ENCODE data around the gene STUM. TPM values are rescaled to one million over a fixed set of nuclear protein-coding genes. Genes with fewer than 3 reads are reported as not detected.

Gene STUM
- total RNA-seq, 1 experiment from 2014 or later, result 0.11 TPM

- H3K9me3 Mint-ChIP-seq, result no peaks in the 10 kb centered on the region
- Histone ChIP-seq H3K23ac (ENCODE audit: insufficient read length, low read depth, low read length) (no peak overlapping the region), H3K27ac (ENCODE audit: insufficient read length, low read depth, low read length) (no peak overlapping the region), H2AFZ (ENCODE audit: low read length) (no peak overlapping the region), H2BK5ac (ENCODE audit: insufficient read length, low read length) (no peak overlapping the region), H3K79me1 (ENCODE audit: insufficient read depth, low read depth, low read length, poor library complexity, severe bottlenecking) (no peaks in the 10 kb centered on the region), H3K4me1 (ENCODE audit: insufficient read depth, low read length) (no peaks in the 10 kb centered on the region), H4K91ac (ENCODE audit: insufficient read length, low read depth, low read length) (no peak overlapping the region), H3K4me2 (ENCODE audit: insufficient read depth, insufficient read length, low read length) (no peak overlapping the region), H3K79me2 (ENCODE audit: insufficient read depth, low read length) (no peaks in the 10 kb centered on the region), H3K18ac (ENCODE audit: insufficient read length, low read depth, low read length) (no peak overlapping the region), H2BK120ac (ENCODE audit: low read depth, low read length, poor library complexity, severe bottlenecking) (no peak overlapping the region), H4K5ac (ENCODE audit: insufficient read length, low read depth, low read length) (no peak overlapping the region), H3K9me3 (ENCODE audit: control insufficient read depth, low read depth, low read length) (no peaks in the 10 kb centered on the region), H4K8ac (replicated peaks; ENCODE audit: insufficient read length, low read depth, low read length) (no peak overlapping the region), H3K14ac (ENCODE audit: insufficient read depth, low read length) (no peak overlapping the region; the same call in 1 of the 2 replicates), H3K9ac (ENCODE audit: extremely low read depth, insufficient read length, low read length) (no peak overlapping the region), H3K27me3 (ENCODE audit: insufficient read depth, low read length) (no peaks in the 10 kb centered on the region), H3K23me2 (ENCODE audit: insufficient read length, low read depth, low read length, poor library complexity, severe bottlenecking) (no peaks in the 10 kb centered on the region), H3T11ph (ENCODE audit: low read length) (no peak overlapping the region), H2BK20ac (ENCODE audit: low read depth, low read length, poor library complexity, severe bottlenecking) (no peak overlapping the region), H2BK15ac (ENCODE audit: low read depth, low read length) (no peak overlapping the region), H2AK5ac (ENCODE audit: insufficient read length, low read length) (no peak overlapping the region), H2BK12ac (ENCODE audit: insufficient read length, low read depth, low read length) (no peak overlapping the region), H4K20me1 (ENCODE audit: control insufficient read depth, insufficient read depth, insufficient read length) (no peaks in the 10 kb centered on the region), H3K4ac (ENCODE audit: low read depth, low read length) (no peak overlapping the region), H3K56ac (ENCODE audit: insufficient read length, low read depth, low read length) (no peak overlapping the region)
- no peak overlapping the region for H3K4me3 Mint-ChIP-seq
- no peak for DNase-seq
- TF ChIP-seq CTCF (conservative IDR thresholded peaks at IDR 0.05), result no peak
- peaks cover 8 to 17% of the 10 kb centered on the region in 2 experiments for H3K4me1 Mint-ChIP-seq
- no peaks in the 10 kb centered on the region for H3K36me3 Mint-ChIP-seq (ENCODE audit: insufficient read depth in 1 of 3, low read depth in 3 of 3)
- H3K27me3 Mint-ChIP-seq (ENCODE audit: low read depth), result peaks cover 7% of the 10 kb centered on the region
- no CpG with 5 or more reads among the region's 8 CpGs for WGBS (ENCODE audit: extremely low coverage, insufficient read length, low lambda C conversion rate)
- H3K27ac Mint-ChIP-seq, result no peak overlapping the region
Measured at GRCh38 chr1:226565476-226565875, 16.9 kb downstream of the STUM start.

All from H9 (cell line).